Neural cell (in vitro differentiated cells): ENCODE measurements around the gene RNF26. TPM values are rescaled to one million over a fixed set of nuclear protein-coding genes. Genes with fewer than 3 reads are reported as not detected.

Source experiments
- H2AFZ ChIP-seq: fragments of 200-600, 300-800 bp; sonication (generic), shearing (Covaris generic); 2 replicates; pipeline ENCODE4 v1.6.0; 2014; ENCODE audit warnings: low read depth, mild to moderate bottlenecking, antibody characterized with exemption, low read length, moderate library complexity
- H3F3A ChIP-seq: fragments of 200-600 bp; shearing (Covaris generic); 2 replicates; pipeline ENCODE4 v1.6.1; 2016; ENCODE audit warnings: mild to moderate bottlenecking, moderate library complexity, mixed read lengths, antibody characterized with exemption, low read length; ENCODE audit not compliant: insufficient read depth, poor library complexity, severe bottlenecking
- H3K27ac ChIP-seq: fragments of 200-600, 300-800 bp; sonication (generic), shearing (Covaris generic); 2 replicates; pipeline ENCODE4 v1.5.1; 2014; ENCODE audit warnings: mild to moderate bottlenecking, low read length, moderate library complexity
- H3K27me3 ChIP-seq: fragments of 300-800, 200-600 bp; sonication (generic), shearing (Covaris generic); 2 replicates; pipeline ENCODE4 v1.6.0; 2014; ENCODE audit warnings: mild to moderate bottlenecking, low read depth, low read length, moderate library complexity; ENCODE audit not compliant: insufficient read depth
- H3K36me3 ChIP-seq: fragments of 300-800, 200-600 bp; sonication (generic), shearing (Covaris generic); 2 replicates; pipeline ENCODE4 v1.5.1; 2014; ENCODE audit warnings: mild to moderate bottlenecking, antibody characterized with exemption, low read length, moderate library complexity; ENCODE audit not compliant: insufficient read depth
- H3K4me2 ChIP-seq: fragments of 300-800, 200-600 bp; sonication (generic), shearing (Covaris generic); 2 replicates; pipeline ENCODE4 v1.6.0; 2014; ENCODE audit warnings: mild to moderate bottlenecking, low read length
- H3K4me3 ChIP-seq: fragments of 300-800, 200-600 bp; sonication (generic), shearing (Covaris generic); 2 replicates; pipeline ENCODE4 v1.5.1; 2014; ENCODE audit warnings: mild to moderate bottlenecking, low read length, moderate library complexity
- H3K79me2 ChIP-seq: fragments of 200-600 bp; shearing (Covaris generic); replicated peaks from 2 replicates; pipeline ENCODE4 v1.6.0; 2014; ENCODE audit warnings: mild to moderate bottlenecking, low read length, moderate library complexity; ENCODE audit not compliant: insufficient read depth
- H3K9ac ChIP-seq: fragments of 300-800, 200-600 bp; sonication (generic), shearing (Covaris generic); 2 replicates; pipeline ENCODE4 v1.6.1; 2016; ENCODE audit warnings: mild to moderate bottlenecking, low read length, mixed read lengths
- H3K9me2 ChIP-seq: fragments of 200-600 bp; shearing (Covaris generic); 2 replicates; pipeline ENCODE4 v1.6.1; 2016; ENCODE audit warnings: mild to moderate bottlenecking, low read length, mixed read lengths; ENCODE audit not compliant: insufficient read depth
- H3K9me3 ChIP-seq: fragments of 200-600, 300-800 bp; sonication (generic), shearing (Covaris generic); 2 replicates; pipeline ENCODE4 v1.6.1; 2016; ENCODE audit warnings: mild to moderate bottlenecking, mixed run types, low read length, moderate library complexity, mixed read lengths
- H4K20me1 ChIP-seq: fragments of 200-600 bp; shearing (Covaris generic); 2 replicates; pipeline ENCODE4 v1.6.1; 2016; ENCODE audit warnings: mild to moderate bottlenecking, mixed run types; ENCODE audit not compliant: insufficient read depth
- CTCF ChIP-seq: fragments of 450-650 bp; IDR thresholded peaks from 2 replicates; pipeline ENCODE4 v1.5.1; 2014; ENCODE audit warnings: antibody characterized with exemption, mild to moderate bottlenecking, moderate library complexity; ENCODE audit not compliant: poor library complexity, severe bottlenecking
- EP300 ChIP-seq: fragments of 450-650 bp; conservative IDR thresholded peaks from 2 replicates; pipeline ENCODE4 v1.6.1; 2014; ENCODE audit warnings: antibody characterized with exemption, mild to moderate bottlenecking, moderate library complexity; ENCODE audit not compliant: poor library complexity, severe bottlenecking
- EZH2 ChIP-seq: fragments of 200-600, 300-800 bp; shearing (Covaris generic), sonication (generic); IDR thresholded peaks from 2 replicates; pipeline ENCODE4 v1.6.1; 2014; ENCODE audit warnings: antibody characterized with exemption, low read length, borderline replicate concordance, mild to moderate bottlenecking; ENCODE audit not compliant: insufficient read depth, poor library complexity, severe bottlenecking
- MXI1 ChIP-seq: fragments of 450-650 bp; conservative IDR thresholded peaks from 2 replicates; pipeline ENCODE4 v1.6.1; 2014; ENCODE audit warnings: antibody characterized with exemption, mild to moderate bottlenecking; ENCODE audit not compliant: poor library complexity, severe bottlenecking
- POLR2AphosphoS5 ChIP-seq: IDR thresholded peaks from 2 replicates; pipeline ENCODE4 v1.6.1; 2012
- RAD21 ChIP-seq: fragments of 450-650 bp; conservative IDR thresholded peaks from 2 replicates; pipeline ENCODE4 v1.6.1; 2014; ENCODE audit warnings: antibody characterized with exemption, mild to moderate bottlenecking, moderate library complexity
- SMC3 ChIP-seq: fragments of 450-650 bp; conservative IDR thresholded peaks from 2 replicates; pipeline ENCODE4 v1.6.1; 2014; ENCODE audit warnings: antibody characterized with exemption, mild to moderate bottlenecking, moderate library complexity; ENCODE audit not compliant: poor library complexity
- TAF1 ChIP-seq: IDR thresholded peaks from 2 replicates; pipeline ENCODE4 v1.6.1; 2012; ENCODE audit warnings: low read depth
- polyA plus RNA-seq: library from polyadenylated mRNA; depleted of rRNA; stranded (reverse); fragments of >200 nt; gene quantifications from 2 replicates; pipeline ENCODE4 v1.2.3, GENCODE V29; 2014
- TF ChIP-seq, protein P1 (sequence below): IDR thresholded peaks from 2 replicates; pipeline ENCODE4 v1.6.1; 2012; ENCODE audit warnings: borderline replicate concordance

The RNF26 gene
- polyA plus RNA-seq, 1 donor from 2014 or later, result 2.6 TPM

GRCh38 chr11:119322921-119323531 is 11.3 kb upstream of the RNF26 start:
- no peaks in the 10 kb centered on the region for H3K9me3 ChIP-seq
- TF ChIP-seq EP300 (no peak), POLR2AphosphoS5 (no peak), CTCF (no peak), RAD21 (no peak), TAF1 (no peak), EZH2 (no peak), MXI1 (no peak), SMC3 (no peak)
- TF ChIP-seq, protein P1, sequence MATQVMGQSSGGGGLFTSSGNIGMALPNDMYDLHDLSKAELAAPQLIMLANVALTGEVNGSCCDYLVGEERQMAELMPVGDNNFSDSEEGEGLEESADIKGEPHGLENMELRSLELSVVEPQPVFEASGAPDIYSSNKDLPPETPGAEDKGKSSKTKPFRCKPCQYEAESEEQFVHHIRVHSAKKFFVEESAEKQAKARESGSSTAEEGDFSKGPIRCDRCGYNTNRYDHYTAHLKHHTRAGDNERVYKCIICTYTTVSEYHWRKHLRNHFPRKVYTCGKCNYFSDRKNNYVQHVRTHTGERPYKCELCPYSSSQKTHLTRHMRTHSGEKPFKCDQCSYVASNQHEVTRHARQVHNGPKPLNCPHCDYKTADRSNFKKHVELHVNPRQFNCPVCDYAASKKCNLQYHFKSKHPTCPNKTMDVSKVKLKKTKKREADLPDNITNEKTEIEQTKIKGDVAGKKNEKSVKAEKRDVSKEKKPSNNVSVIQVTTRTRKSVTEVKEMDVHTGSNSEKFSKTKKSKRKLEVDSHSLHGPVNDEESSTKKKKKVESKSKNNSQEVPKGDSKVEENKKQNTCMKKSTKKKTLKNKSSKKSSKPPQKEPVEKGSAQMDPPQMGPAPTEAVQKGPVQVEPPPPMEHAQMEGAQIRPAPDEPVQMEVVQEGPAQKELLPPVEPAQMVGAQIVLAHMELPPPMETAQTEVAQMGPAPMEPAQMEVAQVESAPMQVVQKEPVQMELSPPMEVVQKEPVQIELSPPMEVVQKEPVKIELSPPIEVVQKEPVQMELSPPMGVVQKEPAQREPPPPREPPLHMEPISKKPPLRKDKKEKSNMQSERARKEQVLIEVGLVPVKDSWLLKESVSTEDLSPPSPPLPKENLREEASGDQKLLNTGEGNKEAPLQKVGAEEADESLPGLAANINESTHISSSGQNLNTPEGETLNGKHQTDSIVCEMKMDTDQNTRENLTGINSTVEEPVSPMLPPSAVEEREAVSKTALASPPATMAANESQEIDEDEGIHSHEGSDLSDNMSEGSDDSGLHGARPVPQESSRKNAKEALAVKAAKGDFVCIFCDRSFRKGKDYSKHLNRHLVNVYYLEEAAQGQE, result no peak
- H3K4me3 ChIP-seq, result no peak overlapping the region
- H3K36me3 ChIP-seq, result no peaks in the 10 kb centered on the region
- no peaks in the 10 kb centered on the region for H3F3A ChIP-seq
- no peak overlapping the region for H2AFZ ChIP-seq
- no peaks in the 10 kb centered on the region for H3K9me2 ChIP-seq
- H3K9ac ChIP-seq, result no peak overlapping the region
- no peak overlapping the region for H3K27ac ChIP-seq
- no peaks in the 10 kb centered on the region for H3K79me2 ChIP-seq
- no peaks in the 10 kb centered on the region for H4K20me1 ChIP-seq
- H3K27me3 ChIP-seq, result no peaks in the 10 kb centered on the region
- no peak overlapping the region for H3K4me2 ChIP-seq

GRCh38 chr11:119323532-119324033 is 10.7 kb upstream of the RNF26 start:
- Histone ChIP-seq H4K20me1 (no peaks in the 10 kb centered on the region), H3F3A (no peaks in the 10 kb centered on the region), H3K4me2 (no peak overlapping the region), H3K4me3 (no peak overlapping the region), H2AFZ (no peak overlapping the region), H3K36me3 (no peaks in the 10 kb centered on the region), H3K9me2 (no peaks in the 10 kb centered on the region), H3K9me3 (no peaks in the 10 kb centered on the region), H3K9ac (no peak overlapping the region), H3K79me2 (no peaks in the 10 kb centered on the region), H3K27ac (no peak overlapping the region), H3K27me3 (no peaks in the 10 kb centered on the region)
- TF ChIP-seq MXI1 (no peak), RAD21 (peak; percentile 64), SMC3 (peak; percentile 58), CTCF (peak; percentile 68), TAF1 (no peak), EP300 (no peak), EZH2 (no peak), POLR2AphosphoS5 (no peak)
- TF ChIP-seq, protein P1, result no peak
